Endometrium (tissue), 2 donors: ENCODE measurements around the gene SLC7A6OS.

Experiments
- FAIRE-seq: peaks from 2 replicates; lab custom pipeline; 2012; peaks lifted over from hg19 to GRCh38; lab: Jason Lieb, UNC
- donor health status: control.
- donor health status: control.

SLC7A6OS gene

GRCh38 chr16:68344252-68344651, 33.5 kb upstream of the SLC7A6OS start:
- FAIRE-seq, result no peak

DNA sequence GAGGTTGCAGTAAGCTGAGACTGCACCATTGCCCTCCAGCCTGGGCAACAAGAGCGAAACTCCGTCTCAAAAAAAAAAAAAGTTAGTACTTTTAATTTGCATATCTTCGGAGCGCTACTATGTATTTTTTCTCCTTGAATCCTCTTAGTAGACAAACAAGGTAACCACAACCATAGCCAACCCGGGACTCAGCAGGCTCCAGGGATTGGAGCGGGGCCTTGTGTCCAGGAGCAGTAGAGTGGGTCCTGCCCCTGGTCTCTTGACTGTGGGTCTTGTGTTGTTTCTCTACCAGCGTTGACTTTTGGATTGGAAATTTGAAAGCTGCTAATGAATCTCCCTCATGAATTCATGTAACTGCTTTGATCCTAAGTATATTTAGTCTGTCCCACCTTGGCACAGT, 32.4 kb upstream of the SLC7A6OS start:
- no peak for FAIRE-seq

DNA sequence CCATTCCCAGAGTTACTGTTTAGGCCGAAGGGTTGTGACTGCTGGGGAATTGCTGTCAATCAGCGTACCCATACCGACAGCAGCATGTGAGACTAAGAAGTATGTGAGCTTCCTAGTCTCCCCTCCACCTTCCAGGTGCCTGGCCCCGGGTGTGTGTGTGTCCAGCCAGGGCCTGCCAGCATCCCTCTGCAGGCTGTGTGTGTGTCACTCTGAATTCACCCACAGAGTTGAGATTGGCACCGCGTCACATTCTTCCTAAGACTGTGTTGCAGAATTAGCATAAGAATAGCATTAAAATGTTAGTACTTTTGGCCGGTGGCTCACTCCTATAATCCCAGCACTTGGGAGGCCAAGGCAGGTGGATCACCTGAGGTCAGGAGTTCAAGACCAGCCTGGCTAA, 31.9 kb upstream of the SLC7A6OS start:
- FAIRE-seq, result no peak

DNA sequence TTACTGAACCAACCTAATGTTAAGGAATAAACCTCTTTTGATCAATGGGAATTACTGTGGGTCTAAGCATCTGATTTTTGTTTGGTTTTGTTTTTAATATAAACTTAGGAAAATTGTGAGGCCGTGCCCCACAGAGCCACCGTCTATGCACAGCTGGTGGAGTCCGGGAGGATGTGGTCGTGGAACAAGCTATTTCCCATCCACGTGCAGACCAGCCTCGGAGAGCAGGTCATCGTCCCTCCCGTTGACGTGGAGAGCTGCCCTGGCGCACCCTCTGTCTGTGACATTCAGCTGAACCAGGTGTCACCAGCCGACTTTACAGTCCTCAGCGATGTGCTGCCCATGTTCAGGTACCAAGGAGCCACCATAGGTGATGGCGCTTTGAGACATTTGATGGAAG, 28.5 kb upstream of the SLC7A6OS start:
- FAIRE-seq, result no peak

DNA sequence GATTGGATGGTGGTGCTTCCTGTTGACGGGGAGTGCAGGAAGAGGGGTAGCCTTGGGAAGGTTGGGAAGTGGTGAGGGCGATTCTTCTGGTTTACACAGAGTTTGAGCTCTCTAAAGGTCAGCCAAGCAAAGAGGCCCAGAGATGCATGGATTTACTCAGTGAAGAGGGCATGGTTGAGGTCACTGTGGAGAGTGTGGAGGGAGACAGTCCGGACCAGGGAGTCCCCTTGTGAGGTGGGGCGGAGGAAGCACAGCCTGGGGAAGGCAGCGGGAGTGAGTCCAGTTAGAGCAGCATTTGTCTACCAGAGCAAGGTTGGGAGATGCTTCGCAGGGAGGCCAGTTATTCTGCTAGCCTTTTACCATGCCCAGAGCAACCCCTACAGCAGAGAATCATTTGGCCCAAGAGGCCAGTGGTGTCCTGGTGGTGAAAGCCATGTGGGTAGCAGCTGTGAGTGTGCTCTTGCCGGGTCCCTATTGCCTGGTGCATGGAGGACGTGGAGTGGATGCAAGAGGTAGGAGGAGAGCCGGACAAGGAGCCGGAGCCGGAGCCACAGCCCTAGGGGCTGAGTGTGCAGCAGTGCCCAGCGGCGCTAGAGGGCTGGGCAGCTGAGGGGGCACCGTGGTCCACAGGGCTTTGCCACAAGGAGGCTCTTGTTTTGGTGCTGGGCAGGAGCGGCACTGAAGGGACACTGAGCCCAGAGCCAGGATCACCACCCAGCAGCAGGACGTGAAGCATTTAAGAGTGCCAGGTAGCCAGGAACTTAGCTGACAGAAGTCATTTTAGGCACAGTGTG, 27.8 kb upstream of the SLC7A6OS start:
- FAIRE-seq, result no peak

DNA sequence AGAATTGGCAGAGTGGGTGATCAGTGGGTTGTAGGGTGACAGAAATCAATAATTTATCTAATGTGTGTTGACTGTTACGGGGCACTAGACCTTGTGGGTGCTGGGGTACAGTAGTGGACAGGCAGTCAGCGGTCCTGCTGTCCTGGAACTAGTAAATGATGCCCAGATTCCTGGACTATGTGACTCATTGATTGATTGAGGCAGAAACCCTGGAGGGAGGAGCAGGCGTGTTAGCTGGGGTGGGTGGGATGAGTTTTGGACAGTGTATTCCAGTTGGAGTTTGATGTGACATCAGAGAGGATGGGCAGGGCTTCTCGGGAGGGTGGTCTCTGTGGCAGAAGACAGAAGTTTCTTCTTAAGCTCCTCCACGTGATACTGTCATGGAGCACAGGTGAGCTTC, 24.4 kb upstream of the SLC7A6OS start:
- no peak for FAIRE-seq

GRCh38 chr16:68332411-68333121, 21.8 kb upstream of the SLC7A6OS start:
- FAIRE-seq, result no peak

- no peak for FAIRE-seq
Observed at GRCh38 chr16:68331879-68332410, 21.2 kb upstream of the SLC7A6OS start.

- FAIRE-seq, result no peak
Observed at GRCh38 chr16:68328860-68329390, 18.2 kb upstream of the SLC7A6OS start.

- FAIRE-seq, result no peak
Observed at GRCh38 chr16:68328151-68328859, 17.6 kb upstream of the SLC7A6OS start.

DNA sequence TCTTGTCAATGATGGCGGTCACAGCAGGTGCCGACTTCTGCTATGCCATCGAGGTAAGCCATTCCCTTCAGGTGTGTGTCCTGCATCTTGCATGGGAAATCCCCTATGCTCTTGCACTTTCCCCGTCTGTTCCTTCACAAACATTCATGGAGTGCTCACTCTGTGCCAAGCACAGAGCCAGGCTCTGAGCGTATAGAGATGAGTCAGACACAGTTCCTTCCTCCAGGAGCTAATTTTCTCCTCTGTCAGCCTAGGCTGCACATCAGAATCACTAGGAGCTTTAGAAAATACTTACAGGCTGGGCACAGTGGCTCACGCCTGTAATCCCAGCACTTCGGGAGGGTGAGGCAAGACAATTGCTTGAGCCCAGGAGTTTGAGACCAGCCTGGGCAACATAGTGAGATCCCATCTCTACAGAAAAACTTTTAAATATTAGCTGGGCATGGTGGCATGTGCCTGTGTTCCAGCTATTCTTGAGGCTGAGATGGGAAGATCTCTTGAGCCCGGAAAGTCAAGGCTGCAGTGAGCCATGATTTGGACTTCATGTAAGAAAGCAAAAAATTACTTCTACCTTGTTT, 14.1 kb upstream of the SLC7A6OS start:
- no peak for FAIRE-seq

DNA sequence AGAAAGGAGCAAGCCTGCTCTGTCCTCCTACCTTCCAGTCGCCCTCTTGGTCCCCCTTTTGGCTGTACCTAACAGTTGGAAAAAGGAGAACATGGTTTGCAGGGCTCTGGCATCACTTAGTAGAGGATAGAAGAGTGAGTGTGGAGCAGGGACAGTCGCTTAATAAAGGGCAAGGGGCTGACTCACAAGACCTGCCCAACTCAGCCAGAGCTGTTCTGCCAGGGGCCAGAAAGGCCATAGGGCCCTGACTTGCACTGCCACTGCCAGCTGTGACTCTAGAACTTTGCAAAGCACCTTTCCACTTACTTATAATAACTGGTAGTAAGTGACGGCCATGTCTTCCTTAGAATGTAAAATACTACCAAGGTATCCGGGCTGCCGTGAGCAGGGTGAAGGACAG, 13.6 kb upstream of the SLC7A6OS start:
- FAIRE-seq, result no peak

DNA sequence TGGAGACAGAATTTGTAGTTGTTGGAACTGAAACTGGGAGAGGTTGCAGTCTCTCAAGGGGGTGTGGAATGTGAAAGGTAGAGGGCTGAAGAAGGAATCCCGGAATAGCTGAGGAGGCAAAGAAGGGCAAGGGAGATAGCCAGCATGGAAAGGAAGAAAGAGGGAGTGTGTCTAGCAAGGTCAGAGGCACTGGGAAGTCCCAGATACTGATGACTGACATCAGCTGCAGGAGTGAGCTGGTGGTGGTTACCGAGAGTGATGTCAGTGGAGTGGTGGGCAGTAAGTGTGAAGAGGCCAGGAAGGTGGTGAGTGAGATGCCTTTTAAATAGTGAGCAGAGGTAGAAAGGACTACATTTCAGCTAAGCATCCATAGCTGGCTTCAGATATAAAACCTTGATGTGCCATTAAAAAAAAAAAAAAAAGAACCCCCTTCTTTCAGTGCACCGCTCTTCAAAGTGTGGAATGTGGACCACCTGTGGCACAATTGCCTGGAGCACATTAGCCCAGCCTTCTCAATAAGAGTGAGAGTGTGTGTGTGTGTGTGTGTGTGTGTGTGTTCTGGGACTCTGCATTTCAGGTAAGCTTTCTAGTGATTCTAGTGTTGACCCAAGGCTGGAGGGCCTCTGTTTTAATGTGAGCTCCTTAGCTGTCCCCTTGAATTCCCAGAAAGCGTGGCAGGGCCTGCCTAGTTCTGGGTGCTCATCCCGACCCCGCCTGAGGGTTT, 8.6 kb upstream of the SLC7A6OS start:
- FAIRE-seq, result no peak

GRCh38 chr16:68313116-68313515, 2.4 kb upstream of the SLC7A6OS start:
- no peak for FAIRE-seq

- no peak for FAIRE-seq
Observed at GRCh38 chr16:68310437-68310773, 341 bp downstream of the SLC7A6OS start.

DNA sequence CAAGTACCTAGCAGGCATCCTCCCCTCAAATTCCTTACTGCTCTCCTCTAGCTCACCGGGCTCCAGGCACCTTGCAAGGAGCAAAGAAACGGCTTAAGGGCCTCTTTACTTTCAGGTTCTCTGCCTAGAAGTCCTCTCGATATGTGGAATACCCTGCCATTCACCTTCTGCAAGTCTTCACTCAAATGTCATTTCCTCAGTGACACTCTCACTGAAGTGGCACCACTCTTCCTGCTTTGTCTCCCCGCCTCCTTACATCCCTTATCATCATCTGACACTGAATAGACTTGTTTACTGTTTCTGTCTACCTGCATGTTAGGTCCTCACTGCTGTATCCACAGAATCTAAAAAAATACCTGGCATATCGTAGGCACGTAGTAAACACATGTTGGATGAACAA, 947 bp downstream of the SLC7A6OS start:
- no peak for FAIRE-seq

DNA sequence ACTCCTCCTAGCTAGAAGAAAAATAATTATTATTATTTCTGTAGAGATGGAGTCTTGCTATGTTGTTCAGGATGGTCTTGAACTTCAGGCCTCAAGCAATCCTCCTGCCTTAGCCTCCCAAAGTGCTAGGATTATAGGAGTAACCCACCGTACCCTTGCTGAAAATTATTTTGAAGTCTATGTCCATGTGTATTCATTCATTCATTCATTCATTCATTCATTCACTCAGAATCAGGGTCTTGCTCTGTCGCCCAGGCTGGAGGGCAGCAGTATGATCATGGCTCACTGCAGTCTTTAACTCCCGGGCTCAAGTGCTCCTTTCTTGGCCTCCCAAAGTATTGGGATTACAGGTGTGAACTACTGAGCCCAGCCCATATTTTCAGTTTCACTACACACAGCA, 4.1 kb downstream of the SLC7A6OS start:
- FAIRE-seq, result no peak

- FAIRE-seq, result no peak
Observed at GRCh38 chr16:68300734-68301459, 9.8 kb downstream of the SLC7A6OS start.

- no peak for FAIRE-seq
Observed at GRCh38 chr16:68299571-68300453, 10.9 kb downstream of the SLC7A6OS start.
